Forelimb muscle (tissue), 1 donor: ENCODE measurements around the gene ATP9A. TPM values are rescaled to one million over a fixed set of nuclear protein-coding genes. Genes with fewer than 3 reads are reported as not detected.
"Not testable (repeated sequence)": the region's sequence is repeated elsewhere in the genome, so short reads cannot be mapped to it uniquely, and the experiment has no call there.

Experiments
- DNase-seq: peaks from one replicate; pipeline ENCODE4 v3.0.0-alpha.2; 2013; ENCODE audit warnings: low read depth
- polyA plus RNA-seq: library from polyadenylated mRNA; unstranded; fragments of 120-200 nt; gene quantifications from one replicate; pipeline ENCODE4 v1.2.1, GENCODE V29; 2013; ENCODE audit not compliant: insufficient read length

The ATP9A gene
- polyA plus RNA-seq, 1 donor: 63.3 TPM

- DNase-seq: no peak
These were observed 40.3 kb downstream of the ATP9A start for GRCh38 chr20:51727872-51728271.

- no peak for DNase-seq
These were observed 42.5 kb downstream of the ATP9A start for GRCh38 chr20:51725584-51726176.

GRCh38 chr20:51723026-51723425, 45.2 kb downstream of the ATP9A start:
- not testable (repeated sequence) for DNase-seq

GRCh38 chr20:51722246-51722645, 45.9 kb downstream of the ATP9A start:
- DNase-seq: not testable (repeated sequence)

- DNase-seq: no peak
These were observed 47.3 kb downstream of the ATP9A start for GRCh38 chr20:51720854-51721253.

GRCh38 chr20:51720384-51720783, 47.8 kb downstream of the ATP9A start:
- no peak for DNase-seq

- no peak for DNase-seq
These were observed 52.4 kb downstream of the ATP9A start for GRCh38 chr20:51715856-51716185.

GRCh38 chr20:51715163-51715855, 52.9 kb downstream of the ATP9A start:
- DNase-seq: no peak

- DNase-seq: no peak
These were observed 55.0 kb downstream of the ATP9A start for GRCh38 chr20:51713213-51713598.

GRCh38 chr20:51712501-51713212, 55.5 kb downstream of the ATP9A start:
- no peak for DNase-seq

GRCh38 chr20:51711426-51711825, 56.8 kb downstream of the ATP9A start:
- DNase-seq: no peak

GRCh38 chr20:51710361-51710894, 57.8 kb downstream of the ATP9A start:
- no peak for DNase-seq

- no peak for DNase-seq
These were observed 62.8 kb downstream of the ATP9A start for GRCh38 chr20:51705400-51705799.

- DNase-seq: no peak
These were observed 64.5 kb downstream of the ATP9A start for GRCh38 chr20:51703400-51704287.

- no peak for DNase-seq
These were observed 65.6 kb downstream of the ATP9A start for GRCh38 chr20:51702556-51702955.

- DNase-seq: no peak
These were observed 67.3 kb downstream of the ATP9A start for GRCh38 chr20:51700809-51701285.

- DNase-seq: no peak
These were observed 69.9 kb downstream of the ATP9A start for GRCh38 chr20:51698252-51698651.

GRCh38 chr20:51697096-51697826, 70.9 kb downstream of the ATP9A start:
- no peak for DNase-seq

- no peak for DNase-seq
These were observed 71.7 kb downstream of the ATP9A start for GRCh38 chr20:51696304-51697071.
